Activated CD8-positive, alpha-beta memory T cell treated with anti-CD3 and anti-CD28 coated beads for 48 hours (primary cell): ENCODE measurements around the gene PDE1C.

Experiments
- DNase-seq, 3 experiments: peaks; one replicate each; pipeline ENCODE4 v3.0.0-alpha.2; 2020; ENCODE audit warnings: low read depth in 2 of 3, low spot score in 2 of 3

The PDE1C gene

DNA sequence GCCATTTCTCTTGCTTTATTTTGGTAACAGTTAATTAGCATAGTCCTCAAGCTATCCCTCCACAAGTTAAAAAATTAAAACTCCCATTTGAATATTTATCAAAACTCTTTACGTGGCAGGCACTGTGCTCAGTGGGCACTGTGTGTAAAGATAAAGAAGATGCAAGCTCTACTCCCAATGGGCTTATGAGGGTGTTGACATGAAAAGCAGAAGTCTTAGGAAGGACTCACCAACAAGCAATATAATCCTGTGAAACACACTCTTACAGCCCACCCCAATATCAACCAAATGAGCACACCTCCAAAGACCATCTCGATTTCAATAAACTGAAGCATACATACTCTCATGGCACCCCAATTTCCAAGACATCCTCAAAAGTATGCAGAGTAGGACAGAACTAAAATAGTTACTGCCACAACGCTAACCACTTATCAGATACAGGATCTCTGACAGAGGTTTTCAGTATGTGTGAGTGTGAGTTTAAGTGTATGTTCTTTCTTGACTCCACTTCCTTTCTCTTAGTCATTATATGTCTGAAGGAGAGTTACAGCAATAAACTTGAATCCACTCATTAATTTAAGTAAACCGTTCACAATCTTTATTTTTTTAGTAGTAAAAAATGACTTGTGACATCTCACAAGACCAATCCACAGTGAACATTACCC, 120.0 kb downstream of the PDE1C start:
- DNase-seq, result no peak

- no peak for DNase-seq
Observed at GRCh38 chr7:31948029-31948428, 122.2 kb downstream of the PDE1C start.

GRCh38 chr7:31940167-31940566, 130.0 kb downstream of the PDE1C start:
- DNase-seq, result no peak

- no peak for DNase-seq
Observed at GRCh38 chr7:31939076-31939475, 131.1 kb downstream of the PDE1C start.

DNA sequence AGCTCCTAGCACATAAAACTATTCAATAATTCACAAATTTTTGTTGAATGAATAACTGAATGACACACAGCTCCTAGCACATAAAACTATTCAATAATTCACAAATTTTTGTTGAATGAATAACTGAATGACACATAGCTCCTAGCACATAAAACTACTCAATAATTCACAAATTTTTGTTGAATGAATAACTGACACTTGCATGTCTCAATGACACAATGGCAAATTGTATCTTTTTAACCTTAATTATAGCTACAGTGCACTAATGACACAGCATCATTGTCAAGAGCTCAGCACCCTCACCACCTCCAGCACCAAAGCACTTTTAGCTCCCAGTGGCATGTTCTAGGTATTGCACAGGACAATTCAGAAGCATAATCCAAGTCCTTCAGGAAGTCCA, 131.6 kb downstream of the PDE1C start:
- no peak for DNase-seq

GRCh38 chr7:31937982-31938381, 132.2 kb downstream of the PDE1C start:
- DNase-seq, result no peak

- no peak for DNase-seq
Observed at GRCh38 chr7:31935124-31936054, 134.8 kb downstream of the PDE1C start.

- no peak for DNase-seq
Observed at GRCh38 chr7:31934551-31934950, 135.7 kb downstream of the PDE1C start.

GRCh38 chr7:31933481-31933880, 136.7 kb downstream of the PDE1C start:
- DNase-seq, result no peak

DNA sequence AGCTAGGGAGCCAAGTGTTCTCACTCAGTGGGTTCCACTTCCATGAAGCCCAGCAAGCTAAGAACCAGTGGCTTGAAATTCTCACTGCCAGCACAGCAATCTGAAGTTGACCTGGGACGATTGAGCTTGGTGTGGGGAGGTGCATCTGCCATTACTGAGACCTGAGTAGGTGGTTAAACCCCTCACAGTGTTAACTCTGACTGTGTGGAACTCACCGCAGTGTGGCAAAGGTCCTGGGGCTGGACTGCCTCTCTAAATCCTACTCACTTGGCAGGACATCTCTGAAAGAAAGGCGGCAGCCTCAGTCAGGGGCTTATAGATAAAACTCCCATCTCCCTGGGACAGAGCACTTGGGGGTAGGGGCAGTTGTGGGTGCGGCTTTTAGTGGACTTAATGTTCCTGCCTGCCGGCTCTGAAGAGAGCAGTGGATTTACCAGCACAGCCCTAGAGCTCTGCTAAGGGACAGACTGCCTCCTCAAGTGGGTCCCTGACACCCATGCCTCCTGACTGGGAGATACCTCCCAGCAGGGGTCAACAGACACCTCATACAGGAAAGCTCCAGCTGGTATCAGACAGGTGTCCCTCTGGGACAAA, 143.1 kb downstream of the PDE1C start:
- no peak for DNase-seq

DNA sequence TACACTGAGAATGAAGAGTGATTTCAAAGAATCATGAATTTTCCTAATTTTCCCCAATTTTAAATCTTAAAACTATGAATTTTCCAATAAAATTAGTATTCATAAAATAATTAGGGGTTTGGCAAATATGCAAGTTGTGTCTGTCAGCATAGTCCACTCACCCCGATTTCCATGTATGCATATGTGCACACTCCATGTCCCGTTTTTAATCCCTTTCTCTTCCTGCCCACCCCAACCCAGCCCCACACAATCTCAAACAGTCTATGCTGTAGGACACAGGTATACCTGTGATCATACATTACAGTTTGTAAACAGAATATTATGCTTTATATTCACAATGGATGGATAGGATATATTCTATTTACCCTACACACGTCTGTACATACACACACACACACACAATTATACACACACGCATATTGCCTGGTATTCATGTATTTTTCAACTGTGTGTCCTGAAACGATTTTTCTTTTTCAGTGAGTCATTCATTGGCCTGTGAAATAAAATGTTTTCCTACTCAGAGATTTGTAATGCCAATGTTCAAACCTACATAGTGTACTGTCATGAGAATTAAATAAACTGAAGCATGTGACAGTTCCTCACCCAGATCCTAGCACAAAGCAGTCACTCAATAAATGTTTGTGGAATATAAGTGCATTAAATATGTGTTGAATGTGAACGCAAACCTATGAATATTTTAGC, 144.3 kb downstream of the PDE1C start:
- no peak for DNase-seq

DNA sequence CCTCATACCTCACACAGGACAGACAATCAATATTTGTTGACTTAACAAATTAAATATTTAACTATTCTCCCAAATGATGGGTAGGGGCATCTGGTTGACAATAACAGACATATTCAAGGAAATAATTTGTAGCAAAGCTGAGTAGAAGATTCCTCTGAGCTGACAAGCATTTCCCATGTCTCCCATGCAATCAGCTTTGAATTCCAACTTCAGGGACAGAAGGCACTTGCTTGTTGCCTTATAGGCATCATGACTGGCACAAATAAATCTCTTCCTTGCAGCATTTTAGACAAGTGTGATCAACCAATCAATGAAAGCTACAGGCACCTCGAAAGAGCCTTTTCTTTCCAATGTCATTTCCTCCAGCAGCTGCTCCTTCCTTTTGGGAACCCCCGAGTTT, 146.0 kb downstream of the PDE1C start:
- DNase-seq, result no peak

DNA sequence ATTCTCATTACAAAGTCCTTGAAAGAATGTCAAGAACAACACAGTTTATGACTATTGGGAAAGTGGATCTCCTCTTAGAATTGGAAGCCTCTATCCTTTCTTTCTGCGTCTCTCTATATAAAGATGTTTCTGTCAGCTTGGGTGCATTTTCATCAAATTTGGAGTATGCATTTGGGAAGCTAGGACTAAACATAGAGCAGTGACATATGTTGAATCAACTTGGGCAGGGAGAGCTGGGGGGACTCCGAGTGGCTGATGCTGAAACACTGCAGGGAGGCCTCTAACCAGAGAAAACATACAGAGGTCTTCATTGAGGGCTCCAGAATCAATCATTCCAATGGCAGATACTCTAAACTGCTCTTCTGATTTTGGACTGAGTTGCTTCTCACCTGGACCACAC, 147.4 kb downstream of the PDE1C start:
- DNase-seq, result no peak

DNA sequence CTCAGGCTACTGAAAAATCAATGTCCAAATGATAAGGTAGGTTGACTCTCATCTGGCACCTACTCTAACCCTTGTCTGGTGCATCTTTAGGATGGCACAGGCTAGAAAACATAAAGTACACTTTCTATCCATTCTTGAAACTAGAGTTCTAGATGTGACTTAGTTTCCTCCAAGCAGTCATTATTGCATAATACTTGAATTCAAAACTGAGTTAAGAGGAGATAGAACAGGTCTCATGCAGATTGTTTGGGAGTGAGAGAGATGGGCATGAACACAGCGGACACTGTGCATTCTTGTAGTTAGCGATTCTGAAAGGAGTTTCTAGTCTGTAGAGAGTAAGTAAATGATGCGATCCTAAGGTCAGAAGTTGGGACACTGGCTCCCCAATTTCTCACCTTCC, 149.2 kb downstream of the PDE1C start:
- DNase-seq, result no peak

GRCh38 chr7:31919678-31920369, 150.4 kb downstream of the PDE1C start:
- DNase-seq, result no peak

GRCh38 chr7:31918706-31919393, 151.4 kb downstream of the PDE1C start:
- DNase-seq, result no peak

- no peak for DNase-seq
Observed at GRCh38 chr7:31917256-31917655, 153.0 kb downstream of the PDE1C start.

DNA sequence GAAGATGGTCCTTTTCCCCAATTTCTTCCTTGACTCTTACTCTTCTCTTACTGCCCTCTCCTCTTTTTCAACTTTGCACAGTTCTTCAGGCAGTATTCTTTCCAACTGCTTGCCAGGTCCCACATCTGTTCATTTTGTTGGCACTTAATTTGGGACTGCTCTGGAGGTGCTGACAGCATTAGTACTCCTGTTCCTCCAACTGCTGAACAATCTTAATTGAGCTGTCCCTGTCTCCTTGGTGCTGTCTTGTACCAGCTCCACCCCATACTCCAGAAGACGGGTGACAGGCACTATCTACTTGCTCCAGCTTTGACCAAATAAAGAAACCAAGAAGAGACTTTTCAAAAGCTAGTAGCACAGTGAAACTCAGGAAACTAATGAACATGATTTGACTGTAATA, 160.0 kb downstream of the PDE1C start:
- DNase-seq, result no peak

GRCh38 chr7:31906479-31907171, 163.6 kb downstream of the PDE1C start:
- no peak for DNase-seq

DNA sequence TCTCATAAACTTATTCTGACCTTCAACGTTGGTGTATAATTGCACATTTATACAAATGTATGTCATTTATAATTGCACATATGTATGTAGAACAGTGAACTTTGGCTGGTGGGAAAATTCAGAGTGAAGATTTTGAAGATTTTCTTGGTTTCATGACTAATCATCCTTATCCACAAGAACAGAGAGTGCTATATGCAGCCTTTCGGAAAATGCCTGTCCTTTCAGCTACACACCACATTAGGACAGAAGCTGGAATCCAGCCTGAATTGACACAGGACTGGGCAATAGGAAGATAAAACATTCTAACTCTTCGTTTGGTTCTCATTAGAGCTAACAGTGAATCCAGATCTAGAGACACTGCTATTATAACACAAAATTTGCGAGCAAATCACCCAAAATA, 166.2 kb downstream of the PDE1C start:
- DNase-seq, result no peak
